HEK293T (cell line): ENCODE data around the gene CYP4B1.

Experiments used
- BHLHE40 ChIP-seq: fragments of 450-650 bp; IDR thresholded peaks from 2 replicates; pipeline ENCODE4 v1.6.1; 2016; ENCODE audit warnings: mild to moderate bottlenecking, moderate library complexity, borderline replicate concordance
- FOXA1 ChIP-seq: fragments of 450-650 bp; IDR thresholded peaks from 2 replicates; pipeline ENCODE4 v1.6.1; 2016; ENCODE audit warnings: mild to moderate bottlenecking
- FOXK2 ChIP-seq: fragments of 450-650 bp; IDR thresholded peaks from 2 replicates; pipeline ENCODE4 v1.6.1; 2016; ENCODE audit warnings: mild to moderate bottlenecking
- FOXM1 ChIP-seq: fragments of 450-650 bp; IDR thresholded peaks from 2 replicates; pipeline ENCODE4 v1.6.1; 2017; ENCODE audit warnings: mild to moderate bottlenecking, borderline replicate concordance
- HDGF ChIP-seq: fragments of 450-650 bp; IDR thresholded peaks from 2 replicates; pipeline ENCODE4 v1.6.1; 2017; ENCODE audit warnings: antibody characterized with exemption, borderline replicate concordance
- NFRKB ChIP-seq: fragments of 450-650 bp; IDR thresholded peaks from 2 replicates; pipeline ENCODE4 v1.6.1; 2016; ENCODE audit warnings: mild to moderate bottlenecking, moderate library complexity
- PKNOX1 ChIP-seq: fragments of 450-650 bp; IDR thresholded peaks from 2 replicates; pipeline ENCODE4 v1.6.1; 2016
- SUZ12 ChIP-seq: fragments of 450-650 bp; IDR thresholded peaks from 2 replicates; pipeline ENCODE4 v1.6.1; 2016; ENCODE audit warnings: mild to moderate bottlenecking
- TARDBP ChIP-seq: fragments of 450-650 bp; IDR thresholded peaks from 2 replicates; pipeline ENCODE4 v1.6.1; 2016

DNA sequence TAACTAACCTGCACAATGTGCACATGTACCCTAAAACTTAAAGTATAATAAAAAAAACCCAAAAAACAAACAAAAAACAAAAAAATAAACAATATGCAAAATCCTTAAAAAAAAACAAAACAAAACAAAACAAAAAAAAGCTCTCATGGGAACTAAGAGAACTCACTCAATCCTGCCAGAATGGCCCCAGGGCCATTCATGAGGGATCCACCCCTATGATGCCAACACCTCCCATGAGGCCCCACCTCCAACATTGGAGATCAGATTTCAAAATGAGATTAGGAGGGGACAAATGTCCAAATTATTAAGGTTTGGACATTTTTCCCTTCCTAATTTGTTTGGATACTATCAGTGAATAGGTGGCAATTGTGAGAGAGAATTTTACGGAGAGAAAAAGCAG, 10.2 kb downstream of the CYP4B1 start:
- TF ChIP-seq BHLHE40 (no peak), FOXA1 (no peak), HDGF (no peak), PKNOX1 (no peak), SUZ12 (no peak), NFRKB (no peak), FOXK2 (no peak), TARDBP (no peak), FOXM1 (no peak)
